Kidney (tissue), 14 donors: ENCODE results near the gene FAM221A. TPM values are rescaled to one million over a fixed set of nuclear protein-coding genes. Genes with fewer than 3 reads are reported as not detected.

Experiments used
- DNase-seq, 5 donors: peaks; one replicate each; pipeline ENCODE4 v3.0.0-alpha.2; 2013 to 2020
- FAIRE-seq: peaks from 2 replicates; lab custom pipeline; 2012; peaks lifted over from hg19 to GRCh38; lab: Jason Lieb, UNC
- H3K27ac ChIP-seq, 2 donors: one replicate each; pipeline ENCODE4 v1.7.0; 2013; ENCODE audit warnings: low read depth in 2 of 2, low read length in 2 of 2, inconsistent platforms in 1 of 2
- H3K27me3 ChIP-seq: one replicate; pipeline ENCODE4 v1.7.1; 2013; ENCODE audit warnings: low read length, inconsistent platforms; ENCODE audit not compliant: control insufficient read depth, insufficient read depth
- H3K36me3 ChIP-seq, 3 donors: one replicate each; pipeline versions ENCODE4 v1.7.0 to v1.7.1; 2013; ENCODE audit warnings: low read length in 3 of 3, control low read depth in 1 of 3, inconsistent platforms in 1 of 3; ENCODE audit not compliant: insufficient read depth in 3 of 3, control insufficient read depth in 2 of 3
- H3K4me1 ChIP-seq, 3 donors: one replicate each; pipeline versions ENCODE4 v1.7.0 to v1.7.1; 2013; ENCODE audit warnings: low read length in 3 of 3, inconsistent platforms in 1 of 3, low read depth in 1 of 3; ENCODE audit not compliant: control insufficient read depth in 2 of 3, insufficient read depth in 2 of 3
- H3K4me3 ChIP-seq, 3 donors: one replicate each; pipeline versions ENCODE4 v1.7.0 to v1.8.1; 2013; ENCODE audit warnings: low read length in 3 of 3, control low read depth in 1 of 3, inconsistent platforms in 1 of 3
- H3K9ac ChIP-seq, 3 donors: one replicate each; pipeline versions ENCODE4 v1.7.0 to v1.7.1; 2013; ENCODE audit warnings: low read length in 3 of 3, control low read depth in 1 of 3, inconsistent platforms in 1 of 3
- H3K9me3 ChIP-seq, 3 donors: one replicate each; pipeline versions ENCODE4 v1.7.0 to v1.7.1; 2013; ENCODE audit warnings: low read length in 3 of 3, control low read depth in 1 of 3, inconsistent platforms in 1 of 3; ENCODE audit not compliant: control insufficient read depth in 2 of 3, insufficient read depth in 1 of 3
- intact Hi-C: fragments of 100-400 bp; cut with DNase I; formaldehyde crosslinking; loops from one replicate; pipeline ENCODE4 v1.11.1; 2022
- polyA plus RNA-seq: library from polyadenylated mRNA; stranded (reverse); fragments of 350-450 nt; fragmentation: Illumina TruSeq; extraction: RNeasy Lipid Tissue Mini Kit (QIAGEN cat#74804); gene quantifications from one replicate; pipeline ENCODE4 v1.2.3, GENCODE V29; 2014; ENCODE audit warnings: low read depth, low replicate concordance; ENCODE audit not compliant: insufficient read depth
- total RNA-seq: library from RNA; stranded (reverse); fragmentation: NEBNext Ultra II Directional; extraction: Animal tissue kit (Norgen Biotek cat#: 25700); gene quantifications from one replicate; pipeline ENCODE4 v1.2.1, GENCODE V29; 2021
- TF ChIP-seq, protein P1 (sequence below): IDR thresholded peaks from 3 replicates; pipeline ENCODE4 v1.5.1; 2012; ENCODE audit warnings: mild to moderate bottlenecking, moderate library complexity, borderline replicate concordance; ENCODE audit not compliant: insufficient read depth; ENCODE audit errors: extremely low read depth
- donor health status: control.
- donor health status: control.
- donor health status: control.
- donor health status: control.
- donor health status: control.
- donor health status: DM: yes; HTN: yes; CAD: no.
- donor health status: Normal renal cell carcinoma (clear cell type).

Gene FAM221A
- total and polyA plus RNA-seq, 2 donors from 2014 or later, result 8.6 to 8.7 TPM

DNA sequence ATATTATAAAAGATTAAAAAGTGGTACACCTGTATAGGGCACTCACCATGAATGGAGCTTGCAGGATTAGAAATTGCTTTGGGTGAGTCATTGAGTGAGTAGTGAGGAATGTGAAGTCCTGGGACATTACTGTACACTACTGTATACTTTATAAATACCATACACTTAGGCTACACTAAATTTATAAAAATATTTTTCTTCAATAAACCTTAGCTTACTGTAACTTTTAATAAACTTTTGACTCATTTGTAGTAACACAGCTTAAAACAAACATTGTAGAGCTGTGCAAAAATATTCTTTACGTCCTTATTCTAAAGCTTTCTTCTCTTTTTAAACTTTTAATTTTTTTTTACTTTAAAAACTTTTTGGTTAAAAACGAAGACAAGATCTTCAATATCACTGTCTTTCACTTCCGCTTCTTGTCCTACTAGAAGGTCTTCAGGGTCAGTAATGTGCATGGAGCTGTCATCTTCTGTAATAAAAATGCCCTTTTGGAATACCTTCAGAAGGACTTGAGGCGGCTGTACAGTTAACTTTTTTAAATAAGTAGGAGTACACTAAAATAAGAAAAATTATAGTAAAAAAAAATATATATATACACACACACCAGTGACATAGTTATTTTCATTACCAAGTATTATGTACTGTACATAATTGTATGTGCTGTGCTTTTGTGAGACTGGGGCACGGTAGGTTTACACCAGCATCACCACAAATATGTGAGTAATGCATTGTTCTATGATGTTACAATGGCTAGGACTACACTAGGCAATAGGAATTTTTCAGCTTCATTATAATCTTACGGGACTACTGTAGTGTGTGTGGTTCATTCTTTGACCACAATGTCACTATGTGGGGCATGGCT is 33.5 kb downstream of the FAM221A start:
- intact Hi-C loops, result loop anchor here (5.0 kb wide), 1 partner anchor 141 kb away; no protein-coding TSS in a partner anchor
- H3K9ac ChIP-seq, result no peak overlapping the region
- H3K4me3 ChIP-seq, result no peak overlapping the region
- no peak overlapping the region for H3K27ac ChIP-seq
- no peak for FAIRE-seq
- no peaks in the 10 kb centered on the region for H3K36me3 ChIP-seq
- H3K27me3 ChIP-seq, result no peaks in the 10 kb centered on the region
- no peaks in the 10 kb centered on the region for H3K4me1 ChIP-seq
- no peak for DNase-seq
- H3K9me3 ChIP-seq, result no peaks in the 10 kb centered on the region
- TF ChIP-seq, protein P1, sequence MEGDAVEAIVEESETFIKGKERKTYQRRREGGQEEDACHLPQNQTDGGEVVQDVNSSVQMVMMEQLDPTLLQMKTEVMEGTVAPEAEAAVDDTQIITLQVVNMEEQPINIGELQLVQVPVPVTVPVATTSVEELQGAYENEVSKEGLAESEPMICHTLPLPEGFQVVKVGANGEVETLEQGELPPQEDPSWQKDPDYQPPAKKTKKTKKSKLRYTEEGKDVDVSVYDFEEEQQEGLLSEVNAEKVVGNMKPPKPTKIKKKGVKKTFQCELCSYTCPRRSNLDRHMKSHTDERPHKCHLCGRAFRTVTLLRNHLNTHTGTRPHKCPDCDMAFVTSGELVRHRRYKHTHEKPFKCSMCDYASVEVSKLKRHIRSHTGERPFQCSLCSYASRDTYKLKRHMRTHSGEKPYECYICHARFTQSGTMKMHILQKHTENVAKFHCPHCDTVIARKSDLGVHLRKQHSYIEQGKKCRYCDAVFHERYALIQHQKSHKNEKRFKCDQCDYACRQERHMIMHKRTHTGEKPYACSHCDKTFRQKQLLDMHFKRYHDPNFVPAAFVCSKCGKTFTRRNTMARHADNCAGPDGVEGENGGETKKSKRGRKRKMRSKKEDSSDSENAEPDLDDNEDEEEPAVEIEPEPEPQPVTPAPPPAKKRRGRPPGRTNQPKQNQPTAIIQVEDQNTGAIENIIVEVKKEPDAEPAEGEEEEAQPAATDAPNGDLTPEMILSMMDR, result no peak

DNA sequence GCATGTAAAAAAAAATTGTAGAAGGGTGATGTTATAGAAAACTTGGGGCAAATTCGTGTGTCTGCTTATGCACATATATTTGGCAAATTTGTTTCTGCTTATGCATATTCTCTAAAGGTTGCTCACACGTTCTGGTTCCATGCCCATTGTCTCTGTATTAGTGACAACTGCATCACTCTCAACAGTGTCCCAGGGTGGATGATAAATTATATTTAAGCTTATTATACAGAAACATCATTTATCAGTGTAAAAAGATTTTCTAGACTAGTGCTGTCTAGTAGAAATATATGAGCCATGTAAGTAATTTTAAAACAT is 34.1 kb downstream of the FAM221A start:
- no peaks in the 10 kb centered on the region for H3K36me3 ChIP-seq
- no peaks in the 10 kb centered on the region for H3K27me3 ChIP-seq
- DNase-seq (no peak), FAIRE-seq (no peak)
- no peaks in the 10 kb centered on the region for H3K4me1 ChIP-seq
- H3K9ac ChIP-seq, result no peak overlapping the region
- H3K4me3 ChIP-seq, result no peak overlapping the region
- TF ChIP-seq, protein P1, result no peak
- intact Hi-C loops, result loop anchor here (5.0 kb wide), 1 partner anchor 142 kb away; no protein-coding TSS in a partner anchor
- H3K9me3 ChIP-seq, result no peaks in the 10 kb centered on the region
- no peak overlapping the region for H3K27ac ChIP-seq

DNA sequence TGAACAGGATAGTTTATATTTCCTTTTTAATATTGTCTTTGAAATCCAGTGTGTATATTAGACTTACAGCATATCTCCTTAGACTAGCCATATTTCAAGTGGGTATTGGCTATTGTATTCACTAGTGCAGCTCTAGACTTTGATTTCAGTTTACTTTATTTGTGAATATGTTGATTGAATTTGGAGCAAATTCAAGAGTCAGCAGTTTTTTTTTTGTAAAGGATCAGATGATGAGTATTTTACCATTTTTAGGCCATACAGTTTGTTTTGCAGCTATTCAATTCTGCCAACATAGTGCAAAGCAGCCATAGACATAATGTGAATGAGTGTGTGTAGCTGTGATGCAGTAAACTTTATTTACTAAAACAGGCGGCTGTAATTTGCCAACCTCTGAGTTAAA is 34.6 kb downstream of the FAM221A start:
- H3K4me3 ChIP-seq, result no peak overlapping the region
- no peaks in the 10 kb centered on the region for H3K27me3 ChIP-seq
- H3K27ac ChIP-seq, result no peak overlapping the region
- DNase-seq (no peak), FAIRE-seq (no peak)
- no peaks in the 10 kb centered on the region for H3K36me3 ChIP-seq
- no peaks in the 10 kb centered on the region for H3K9me3 ChIP-seq
- H3K4me1 ChIP-seq, result no peaks in the 10 kb centered on the region
- intact Hi-C loops, result loop anchor here (5.0 kb wide), 1 partner anchor 142 kb away; no protein-coding TSS in a partner anchor
- H3K9ac ChIP-seq, result no peak overlapping the region
- TF ChIP-seq, protein P1, result no peak
